ENCODE data around the gene POTEG.
"Not testable (repeated sequence)": the region's sequence is repeated elsewhere in the genome, so short reads cannot be mapped to it uniquely, and the experiment has no call there.

The POTEG gene

DNA sequence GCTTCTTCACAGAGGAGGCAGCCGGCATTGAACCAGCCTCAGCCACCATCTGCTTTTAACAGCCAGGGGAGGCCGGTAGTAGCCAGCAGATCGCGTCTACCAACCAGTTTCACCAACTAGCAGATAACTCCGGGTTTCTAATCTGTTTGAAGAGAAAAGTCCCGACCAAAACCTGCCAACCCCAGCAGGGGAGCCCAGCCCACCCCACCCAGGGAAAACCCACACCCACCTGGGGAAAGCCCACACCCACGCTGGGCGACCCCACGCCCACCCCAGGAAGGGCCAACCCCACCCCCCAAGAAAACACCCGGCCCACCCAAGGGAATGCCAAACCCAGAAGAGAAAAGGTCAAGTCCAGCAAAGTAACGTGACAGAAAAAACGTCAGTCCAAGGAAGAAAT is at the start of gene POTEG:
TSS of gene POTEG (minus strand) at position 101 of the 400 bp plus-strand sequence. CDS start at position 49, 52 bp downstream.
- not testable (repeated sequence) for DNase-seq (ENCODE audit: low read depth in 3 of 3)

GRCh38 chr14:19482093-19482492 is 48.0 kb upstream of the POTEG start:
- DNase-seq (ENCODE audit: low read depth in 3 of 3) = not testable (repeated sequence)

DNA sequence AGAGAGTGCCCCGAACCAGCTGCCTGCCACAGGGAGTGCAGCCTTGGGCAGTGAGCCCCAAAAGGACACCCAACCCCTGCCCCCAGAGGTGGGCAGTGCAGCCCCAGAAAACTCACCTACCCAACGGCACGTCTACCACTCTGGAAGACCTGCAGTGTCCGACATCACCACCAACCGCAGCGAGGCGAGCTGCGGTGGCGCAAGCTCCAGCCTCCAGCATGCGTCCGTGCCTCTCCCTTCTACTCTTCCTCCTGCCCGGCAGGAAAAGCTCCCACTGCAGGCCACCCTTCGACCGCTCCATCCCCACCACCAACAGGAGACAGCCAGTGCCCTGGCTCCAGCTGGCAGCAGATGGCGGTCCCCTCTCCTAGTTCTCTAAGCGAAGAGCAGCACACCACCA is 47.3 kb upstream of the POTEG start:
- not testable (repeated sequence) for DNase-seq (ENCODE audit: low read depth in 3 of 3)

DNA sequence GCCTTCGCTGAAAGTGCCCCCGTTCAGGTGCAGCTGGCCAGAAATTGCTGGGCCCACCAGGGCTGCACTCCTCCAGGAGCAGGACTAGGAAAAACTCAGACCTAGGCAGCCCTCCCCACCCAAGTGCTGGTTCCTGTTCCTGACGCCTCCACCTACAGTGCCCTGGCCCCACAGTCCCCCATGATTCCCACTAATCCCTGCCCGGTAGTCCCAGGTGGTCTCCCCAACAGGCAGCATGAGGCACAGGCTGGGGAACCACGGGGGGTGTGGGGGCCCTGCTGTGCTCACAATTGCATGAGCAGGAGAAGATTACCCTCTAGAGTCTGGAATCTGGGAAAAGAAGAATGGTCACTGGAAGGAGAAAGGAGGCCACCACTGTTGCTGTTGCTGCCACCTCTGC is 46.4 kb upstream of the POTEG start:
- DNase-seq (ENCODE audit: low read depth in 3 of 3) = not testable (repeated sequence)

- DNase-seq (ENCODE audit: low read depth in 3 of 3) = not testable (repeated sequence)
Measured at GRCh38 chr14:19445761-19446160, 11.6 kb upstream of the POTEG start.

- not testable (repeated sequence) for DNase-seq (ENCODE audit: low read depth in 3 of 3)
Measured at GRCh38 chr14:19439826-19440225, 5.7 kb upstream of the POTEG start.

DNA sequence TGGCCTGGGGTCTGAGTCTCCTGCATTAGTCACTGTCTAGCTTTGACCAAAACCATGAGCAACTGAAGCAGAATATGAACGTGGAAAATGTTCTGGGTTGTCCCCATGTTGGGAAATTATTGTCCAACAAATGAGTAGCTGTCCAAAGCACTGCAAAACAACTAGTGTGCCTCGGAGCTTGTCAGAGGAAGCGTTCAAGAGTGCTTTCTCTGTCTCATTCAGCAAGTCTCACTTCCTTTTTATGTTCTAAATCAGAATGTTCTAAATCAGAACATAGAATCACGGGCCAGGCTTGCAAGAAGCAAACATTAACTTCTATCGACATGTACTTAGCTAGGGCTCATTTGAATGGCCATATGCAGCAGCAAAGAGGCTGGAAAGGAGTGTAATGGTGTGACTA is 5.1 kb upstream of the POTEG start:
- not testable (repeated sequence) for DNase-seq (ENCODE audit: low read depth in 3 of 3)

DNA sequence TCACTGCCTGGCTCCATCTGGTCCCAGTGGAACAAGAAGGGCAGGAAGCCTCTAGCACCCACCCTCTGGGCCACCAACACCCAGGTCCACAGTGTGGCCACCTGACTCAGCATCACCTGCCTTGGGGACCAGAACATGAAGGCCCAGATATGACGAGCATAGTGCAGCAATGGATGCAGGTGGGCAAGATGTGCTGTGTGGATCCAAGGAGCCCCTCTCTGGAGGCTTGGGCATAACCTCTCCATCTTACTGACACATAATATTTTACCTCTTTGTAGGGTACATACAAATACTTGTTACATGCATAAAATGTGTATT is 2.9 kb upstream of the POTEG start:
- DNase-seq (ENCODE audit: low read depth in 3 of 3) = not testable (repeated sequence)

- DNase-seq (ENCODE audit: low read depth in 3 of 3) = not testable (repeated sequence)
Measured at GRCh38 chr14:19436311-19437125, 2.4 kb upstream of the POTEG start.

DNA sequence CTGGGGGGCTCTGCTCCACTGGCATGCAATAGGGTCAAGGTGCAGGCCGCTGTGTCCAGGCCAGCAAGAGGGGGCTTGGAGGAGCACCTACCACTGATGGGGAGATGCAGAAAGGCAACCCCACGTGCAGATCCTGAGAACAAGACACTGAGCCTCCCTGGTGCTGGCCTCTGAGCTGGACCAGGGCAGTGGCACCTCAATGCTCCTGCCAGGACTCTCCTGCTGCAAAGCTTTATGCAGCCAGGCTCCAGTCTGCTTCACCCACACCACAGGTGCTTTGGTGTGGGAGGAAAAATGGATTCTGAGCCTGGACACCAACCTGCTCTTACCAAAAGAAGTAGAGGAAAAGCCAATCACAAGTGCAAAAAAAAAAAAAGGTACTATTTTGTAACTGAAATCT is 1.7 kb upstream of the POTEG start:
- DNase-seq (ENCODE audit: low read depth in 3 of 3) = not testable (repeated sequence)

DNA sequence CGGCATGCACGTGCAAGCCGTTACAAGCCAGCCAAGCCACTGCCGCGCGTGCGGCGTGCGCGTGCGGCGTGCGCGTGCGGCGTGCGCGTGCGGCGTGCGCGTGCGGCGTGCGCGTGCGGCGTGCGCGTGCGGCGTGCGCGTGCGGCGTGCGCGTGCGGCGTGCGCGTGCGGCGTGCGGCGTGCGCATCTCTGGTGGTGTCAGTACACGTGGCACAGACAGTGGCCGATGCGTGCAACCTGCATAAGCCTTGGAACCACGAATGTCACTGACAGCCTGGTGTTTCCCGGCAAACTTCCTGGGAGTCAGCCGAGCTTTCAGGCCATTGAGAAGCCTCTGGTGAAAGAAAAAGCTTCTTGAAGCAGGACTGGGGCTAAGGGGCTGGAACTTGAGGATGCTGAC is 750 bp upstream of the POTEG start:
- not testable (repeated sequence) for DNase-seq (ENCODE audit: low read depth in 3 of 3)

DNA sequence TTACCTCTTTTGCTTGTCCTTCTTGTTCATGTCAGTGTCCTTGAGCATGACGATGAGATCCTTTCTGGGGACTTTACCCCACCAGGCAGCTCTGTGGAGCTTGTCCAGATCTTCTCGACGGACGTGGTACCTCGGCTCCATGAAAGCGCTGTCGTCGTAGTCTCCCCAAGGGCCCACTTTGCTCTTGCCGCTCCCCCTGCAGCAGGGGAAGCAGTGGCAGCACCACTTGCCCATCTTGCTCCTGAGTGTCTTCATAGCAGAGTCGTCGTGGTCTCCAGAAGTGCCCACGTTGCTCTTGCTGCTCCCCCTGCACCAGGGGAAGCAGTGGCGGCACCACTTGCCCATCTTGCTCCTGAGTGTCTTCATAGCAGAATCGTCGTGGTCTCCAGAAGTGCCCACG is 376 bp downstream of the POTEG start:
- DNase-seq (ENCODE audit: low read depth in 3 of 3) = not testable (repeated sequence)

DNA sequence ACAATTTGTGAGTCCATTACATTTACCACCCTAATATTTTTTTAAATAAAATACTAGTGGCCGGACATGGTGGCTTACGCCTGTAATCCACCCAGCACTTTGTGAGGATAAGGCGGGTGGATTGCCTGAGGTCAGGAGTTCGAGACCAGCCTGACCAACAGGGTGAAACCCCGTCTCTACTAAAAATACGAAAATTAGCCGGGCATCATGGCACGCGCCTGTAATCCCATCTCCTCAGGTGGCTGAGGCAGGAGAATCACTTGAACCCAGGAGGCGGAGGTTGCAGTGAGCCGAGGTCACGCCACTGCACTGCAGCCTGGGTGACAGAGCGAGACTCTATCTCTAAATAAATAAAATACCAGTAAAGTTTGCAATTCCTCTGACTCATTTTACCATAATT is 25.6 kb downstream of the POTEG start:
- DNase-seq (ENCODE audit: low read depth in 3 of 3) = not testable (repeated sequence)

- DNase-seq (ENCODE audit: low read depth in 3 of 3) = not testable (repeated sequence)
Measured at GRCh38 chr14:19402097-19402496, 32.0 kb downstream of the POTEG start.

GRCh38 chr14:19394727-19395126 is 39.4 kb downstream of the POTEG start:
- not testable (repeated sequence) for DNase-seq (ENCODE audit: low read depth in 3 of 3)

DNA sequence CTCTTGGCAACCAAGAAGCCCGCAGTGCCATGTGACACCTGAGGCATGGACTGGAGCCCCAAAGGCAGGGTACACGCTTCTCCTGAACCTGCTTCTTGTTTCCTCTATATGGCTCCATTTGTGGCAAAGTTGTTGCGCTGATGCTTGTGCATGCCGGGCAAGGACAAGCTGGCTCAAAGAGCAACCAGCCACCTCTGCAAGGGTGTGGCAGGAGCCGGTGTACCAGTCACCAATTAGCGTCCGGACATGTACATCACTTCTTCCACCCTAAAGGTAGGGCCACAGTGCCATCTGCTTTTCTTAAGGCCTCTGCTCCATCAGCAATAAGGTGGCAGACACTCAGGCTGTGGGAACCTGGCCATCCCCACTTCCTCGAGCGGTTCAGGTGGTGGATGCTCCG is 43.9 kb downstream of the POTEG start:
- not testable (repeated sequence) for DNase-seq (ENCODE audit: low read depth in 3 of 3)

DNA sequence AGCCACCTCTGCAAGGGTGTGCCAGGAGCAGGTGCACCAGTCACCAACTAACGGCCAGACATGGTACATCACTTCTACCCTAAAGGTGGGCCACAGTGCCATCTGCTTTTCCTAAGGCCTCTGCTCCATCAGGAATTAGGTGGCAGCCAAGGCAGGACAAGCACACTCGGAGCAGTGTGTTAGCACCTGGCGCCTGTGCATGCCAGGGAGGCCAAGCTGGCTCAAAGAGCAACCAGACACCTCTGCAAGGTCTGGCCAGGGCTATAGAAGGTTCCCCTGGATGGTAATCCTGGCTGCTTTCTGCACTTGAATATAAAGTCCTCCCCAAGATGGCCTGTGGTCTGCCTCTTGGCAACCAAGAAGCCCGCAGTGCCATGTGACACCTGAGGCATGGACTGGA is 45.4 kb downstream of the POTEG start:
- DNase-seq (ENCODE audit: low read depth in 3 of 3) = not testable (repeated sequence)

DNA sequence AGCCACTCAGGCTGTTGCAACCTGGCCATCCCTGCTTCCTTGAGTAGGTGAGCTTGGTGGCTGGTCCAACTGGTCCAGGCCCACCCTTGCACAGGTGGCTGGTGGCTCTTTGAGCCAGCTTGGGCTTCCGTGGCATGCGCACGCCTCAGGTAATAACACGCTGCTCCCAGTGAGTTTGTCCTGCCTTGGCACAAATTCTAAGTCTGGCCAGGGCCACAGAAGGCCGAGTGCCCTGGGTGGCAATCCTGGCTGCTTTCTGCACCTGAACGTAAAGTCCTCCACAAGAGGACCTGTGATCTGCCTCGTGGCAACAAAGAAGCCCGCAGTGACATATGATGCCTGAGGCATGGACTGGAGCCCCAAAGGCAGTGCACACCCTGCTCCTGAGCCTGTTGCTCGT is 47.1 kb downstream of the POTEG start:
- DNase-seq (ENCODE audit: low read depth in 3 of 3) = not testable (repeated sequence)

DNA sequence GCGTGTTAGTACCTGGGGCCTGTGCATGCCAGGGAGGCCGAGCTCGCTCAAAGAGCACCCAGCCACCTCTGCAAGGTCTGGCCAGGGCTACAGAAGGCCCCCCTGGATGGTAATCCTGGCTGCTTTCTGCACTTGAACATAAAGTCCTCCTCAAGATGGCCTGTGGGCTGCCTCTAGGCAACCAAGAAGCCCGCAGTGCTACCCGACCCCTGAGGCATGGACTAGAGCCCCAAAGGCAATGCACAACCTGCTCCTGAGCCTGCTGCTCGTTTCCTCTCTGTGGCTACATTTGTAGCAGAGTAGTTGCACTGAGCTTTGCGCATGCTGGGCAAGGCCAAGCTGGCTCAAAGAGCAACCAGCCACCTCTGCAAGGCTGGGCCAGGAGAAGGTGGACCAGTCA is 47.8 kb downstream of the POTEG start:
- not testable (repeated sequence) for DNase-seq (ENCODE audit: low read depth in 3 of 3)

GRCh38 chr14:19384088-19384781 is 49.9 kb downstream of the POTEG start:
- not testable (repeated sequence) for DNase-seq (ENCODE audit: low read depth in 3 of 3)

- DNase-seq (ENCODE audit: low read depth in 3 of 3) = not testable (repeated sequence)
Measured at GRCh38 chr14:19383008-19383584, 51.0 kb downstream of the POTEG start.

DNA sequence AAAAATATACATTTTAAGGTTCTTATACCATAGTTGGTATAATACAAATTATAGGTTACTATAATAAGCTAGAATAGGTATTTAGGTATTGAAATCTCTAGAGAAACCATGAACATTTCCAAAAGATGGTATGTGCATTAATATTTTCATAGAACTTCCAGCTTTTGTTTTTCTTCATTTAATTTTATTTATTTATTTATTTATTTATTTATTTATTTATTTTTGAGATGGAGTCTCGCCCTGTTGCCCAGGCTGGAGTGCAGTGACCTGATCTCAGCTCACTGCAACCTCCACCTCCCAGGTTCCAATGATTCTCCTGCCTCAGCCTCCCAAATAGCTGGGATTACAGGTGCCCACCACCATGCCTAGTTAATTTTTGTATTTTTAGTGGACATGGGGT is 54.0 kb downstream of the POTEG start:
- not testable (repeated sequence) for DNase-seq (ENCODE audit: low read depth in 3 of 3)

DNA sequence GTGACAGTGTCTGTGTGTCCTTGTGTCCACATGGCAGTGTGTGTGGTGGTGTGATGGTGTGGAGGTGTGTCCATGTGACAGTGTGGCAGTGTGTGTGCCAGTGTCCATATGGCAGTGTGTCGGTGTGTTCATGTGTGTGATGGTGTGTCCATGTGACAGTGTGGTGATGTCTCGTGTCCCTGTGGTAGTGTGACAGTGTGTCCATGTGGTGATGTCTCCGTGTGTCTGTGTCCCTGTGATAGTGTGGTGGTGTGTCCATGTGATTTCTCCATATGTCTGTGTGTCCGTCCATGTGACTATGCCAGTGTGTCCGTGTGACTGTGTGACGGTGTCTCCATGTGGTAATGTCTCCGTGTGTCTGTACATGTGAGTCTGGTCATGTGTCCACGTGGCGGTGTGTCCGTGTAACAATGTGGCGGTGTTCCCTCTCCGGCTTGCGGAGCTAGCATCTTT is 59.7 kb downstream of the POTEG start:
- DNase-seq (ENCODE audit: low read depth in 3 of 3) = not testable (repeated sequence)
